Measurements from ENCODE around the gene TFDP1.

Gene TFDP1

GRCh38 chr13:113655346-113656002 is 70.9 kb downstream of the TFDP1 start:
- no peak overlapping the region for H3K27ac ChIP-seq
- H3K4me3 ChIP-seq: no peak overlapping the region
- TF ChIP-seq CTCF (IDR thresholded peaks at IDR 0.05): no peak
- peak; percentile 61 for DNase-seq (ENCODE audit: low spot score)

- no peak for TF ChIP-seq CTCF (IDR thresholded peaks at IDR 0.05)
- no peak for DNase-seq (ENCODE audit: low spot score)
- Histone ChIP-seq H3K27ac (no peak overlapping the region), H3K4me3 (no peak overlapping the region)
These were observed 71.5 kb downstream of the TFDP1 start for GRCh38 chr13:113656003-113656588.

- H3K27ac ChIP-seq: no peak overlapping the region
- peak; percentile 66 for DNase-seq (ENCODE audit: low spot score)
- TF ChIP-seq CTCF (IDR thresholded peaks at IDR 0.05): no peak
- no peak overlapping the region for H3K4me3 ChIP-seq
These were observed 72.5 kb downstream of the TFDP1 start for GRCh38 chr13:113656831-113657671.

GRCh38 chr13:113657851-113658741 is 73.5 kb downstream of the TFDP1 start, which contains the start of gene ATP4B:
Gene ATP4B (minus strand): TSS chr13:113658198. CDS start chr13:113658144, 54 bp downstream.
- peak; percentile 52 for DNase-seq (ENCODE audit: low spot score)
- Histone ChIP-seq H3K4me3 (no peak within 1 kb of the TSS), H3K27ac (no peak within 1 kb of the TSS)
- TF ChIP-seq CTCF (IDR thresholded peaks at IDR 0.05): no peak

- no peak overlapping the region for H3K4me3 ChIP-seq
- H3K27ac ChIP-seq: no peak overlapping the region
- TF ChIP-seq CTCF (IDR thresholded peaks at IDR 0.05): no peak
- DNase-seq (ENCODE audit: low spot score): peak; percentile 46
These were observed 74.3 kb downstream of the TFDP1 start for GRCh38 chr13:113658836-113659235.

- DNase-seq (ENCODE audit: low spot score): no peak
- no peak overlapping the region for H3K27ac ChIP-seq
- H3K4me3 ChIP-seq: no peak overlapping the region
- no peak for TF ChIP-seq CTCF (IDR thresholded peaks at IDR 0.05)
These were observed 74.8 kb downstream of the TFDP1 start for GRCh38 chr13:113659337-113659736.
